ENCODE data around the gene MXI1. TPM values are rescaled to one million over a fixed set of nuclear protein-coding genes. Genes with fewer than 3 reads are reported as not detected.
A peak's percentile ranks its signal among the peaks of the same experiment; 100 is the strongest.

Gene MXI1
- total RNA-seq, 1 donor from 2014 or later, result 20.0 TPM

- TF ChIP-seq CTCF (IDR thresholded peaks at IDR 0.05; ENCODE audit: insufficient read depth, low read length, poor library complexity, severe bottlenecking), result no peak
- H3K36me3 ChIP-seq (ENCODE audit: control insufficient read depth, insufficient read depth, low read length), result no peaks in the 10 kb centered on the region
- DNase-seq (ENCODE audit: low read depth), result no peak
- H3K27me3 ChIP-seq (ENCODE audit: control insufficient read depth, insufficient read depth, low read length), result no peaks in the 10 kb centered on the region
- H3K4me3 ChIP-seq (ENCODE audit: low read depth, low read length), result no peak overlapping the region
These were observed 106.3 kb downstream of the MXI1 start for GRCh38 chr10:110313674-110314073.

DNA sequence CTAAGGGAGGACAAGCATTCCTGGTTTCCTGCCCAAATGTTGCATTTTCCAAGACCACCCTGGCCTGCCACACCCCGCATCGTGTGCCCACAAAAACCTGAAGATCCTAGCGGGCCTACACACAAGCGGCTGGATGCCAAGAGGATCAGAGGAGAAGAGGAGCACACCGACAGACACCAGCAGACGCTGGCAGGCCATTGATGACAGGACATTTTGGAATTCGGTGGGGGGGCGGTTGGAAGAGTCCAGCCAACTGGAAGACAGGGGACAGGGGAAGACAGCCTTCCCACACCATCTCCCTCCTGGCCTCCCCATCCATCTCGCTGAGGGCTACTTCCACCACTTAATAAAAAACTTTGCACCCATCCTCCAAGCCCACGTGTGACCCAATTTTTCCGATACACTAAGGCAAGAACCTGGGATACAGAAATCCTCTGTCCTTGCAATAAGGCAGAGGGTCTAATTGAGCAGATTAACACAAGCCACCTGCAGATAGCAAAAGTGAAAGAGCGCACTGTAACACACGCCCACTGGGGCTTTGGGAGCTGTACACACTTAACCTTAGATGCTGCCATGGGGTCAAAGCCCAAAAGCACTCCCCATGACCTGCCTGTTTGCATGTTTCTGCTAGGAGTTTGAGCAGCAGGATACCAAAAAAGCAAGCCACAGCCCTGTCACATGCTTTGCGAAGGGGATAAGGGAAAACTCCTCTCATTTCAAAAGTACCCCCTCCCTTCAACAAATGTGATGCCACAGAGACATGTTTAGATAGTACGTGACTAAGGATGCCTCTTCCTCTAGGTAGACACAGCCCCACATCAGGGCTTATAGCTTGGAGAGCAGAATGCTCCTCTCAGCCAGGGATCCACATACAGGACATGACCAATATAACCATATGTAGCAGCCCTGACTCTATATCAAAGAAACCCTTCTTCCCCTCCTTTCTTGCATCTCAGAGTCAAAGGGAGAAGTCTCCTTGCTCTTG is 110.8 kb downstream of the MXI1 start:
- H3K27me3 ChIP-seq (ENCODE audit: control insufficient read depth, insufficient read depth, low read length), result no peaks in the 10 kb centered on the region
- no peaks in the 10 kb centered on the region for H3K36me3 ChIP-seq (ENCODE audit: control insufficient read depth, insufficient read depth, low read length)
- TF ChIP-seq CTCF (IDR thresholded peaks at IDR 0.05; ENCODE audit: insufficient read depth, low read length, poor library complexity, severe bottlenecking), result no peak
- H3K4me3 ChIP-seq (ENCODE audit: low read depth, low read length), result no peak overlapping the region
- DNase-seq (ENCODE audit: low read depth), result no peak

- DNase-seq (ENCODE audit: low read depth), result no peak
- H3K27me3 ChIP-seq (ENCODE audit: control insufficient read depth, insufficient read depth, low read length), result no peaks in the 10 kb centered on the region
- H3K36me3 ChIP-seq (ENCODE audit: control insufficient read depth, insufficient read depth, low read length), result no peaks in the 10 kb centered on the region
- TF ChIP-seq CTCF (IDR thresholded peaks at IDR 0.05; ENCODE audit: insufficient read depth, low read length, poor library complexity, severe bottlenecking), result no peak
- no peak overlapping the region for H3K4me3 ChIP-seq (ENCODE audit: low read depth, low read length)
These were observed 114.6 kb downstream of the MXI1 start for GRCh38 chr10:110321869-110322620.

GRCh38 chr10:110323503-110323902 is 116.1 kb downstream of the MXI1 start:
- Histone ChIP-seq H3K36me3 (ENCODE audit: control insufficient read depth, insufficient read depth, low read length) (no peaks in the 10 kb centered on the region), H3K4me3 (ENCODE audit: low read depth, low read length) (no peak overlapping the region), H3K27me3 (ENCODE audit: control insufficient read depth, insufficient read depth, low read length) (no peaks in the 10 kb centered on the region)
- peak; percentile 87 for DNase-seq (ENCODE audit: low read depth)
- no peak for TF ChIP-seq CTCF (IDR thresholded peaks at IDR 0.05; ENCODE audit: insufficient read depth, low read length, poor library complexity, severe bottlenecking)

DNA sequence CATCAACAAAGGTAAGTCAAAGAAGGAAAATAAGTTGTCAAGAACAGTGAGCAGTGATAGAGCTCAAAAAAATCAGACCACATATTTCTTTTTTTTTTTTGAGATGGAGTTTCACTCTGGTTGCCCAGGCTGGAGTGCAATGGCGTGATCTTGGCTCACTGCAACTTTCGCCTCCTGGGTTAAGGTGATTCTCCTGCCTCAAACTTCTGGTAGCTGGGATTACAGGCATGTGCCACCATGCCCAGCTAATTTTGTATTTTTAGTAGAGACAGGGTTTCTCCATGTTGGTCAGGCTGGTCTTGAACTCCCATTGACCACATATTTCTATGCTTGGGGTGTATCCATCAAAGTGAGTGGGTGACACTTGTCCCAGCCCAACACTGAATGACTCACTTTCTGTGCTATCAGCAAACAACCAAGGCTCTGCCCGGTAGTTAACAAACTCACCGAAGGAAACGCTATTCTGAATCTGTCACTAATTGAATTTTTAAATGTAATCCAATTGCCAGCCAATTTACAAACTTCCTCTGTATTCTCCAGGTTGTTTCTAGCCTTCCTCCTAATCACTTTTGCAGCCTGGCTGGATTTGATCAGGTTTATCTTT is 116.9 kb downstream of the MXI1 start:
- H3K4me3 ChIP-seq (ENCODE audit: low read depth, low read length), result no peak overlapping the region
- no peaks in the 10 kb centered on the region for H3K36me3 ChIP-seq (ENCODE audit: control insufficient read depth, insufficient read depth, low read length)
- H3K27me3 ChIP-seq (ENCODE audit: control insufficient read depth, insufficient read depth, low read length), result no peaks in the 10 kb centered on the region
- TF ChIP-seq CTCF (IDR thresholded peaks at IDR 0.05; ENCODE audit: insufficient read depth, low read length, poor library complexity, severe bottlenecking), result no peak
- DNase-seq (ENCODE audit: low read depth), result no peak

All from kidney epithelial cell (primary cell).